Measurements from ENCODE around the gene ADRA2B.

GRCh38 chr2:96157649-96158553 is 41.5 kb upstream of the ADRA2B start:
- no peak for TF ChIP-seq EZH2 (IDR thresholded peaks at IDR 0.05)
- no peak for TF ChIP-seq MAX (IDR thresholded peaks at IDR 0.05)
- no peak for TF ChIP-seq CTCF (IDR thresholded peaks at IDR 0.05 in 2 of 3, conservative IDR thresholded peaks at IDR 0.05 in 1 of 3; ENCODE audit: borderline replicate concordance in 1 of 3, insufficient read depth in 1 of 3, low read depth in 2 of 3, low read length in 2 of 3)
- no peak for TF ChIP-seq POLR2A (IDR thresholded peaks at IDR 0.05; ENCODE audit: borderline replicate concordance, extremely low read depth, insufficient read depth, insufficient read length)
- no peak for TF ChIP-seq RAD21 (IDR thresholded peaks at IDR 0.05; ENCODE audit: low read depth)
- TF ChIP-seq YY1 (IDR thresholded peaks at IDR 0.05; ENCODE audit: extremely low read depth, insufficient replicate concordance, low read depth, low read length), result no peak
- no peak for TF ChIP-seq POLR2AphosphoS5 (IDR thresholded peaks at IDR 0.05; ENCODE audit: low read depth, low read length)
- no peak for TF ChIP-seq SP1 (IDR thresholded peaks at IDR 0.05; ENCODE audit: low read depth)
- TF ChIP-seq CBX3 (IDR thresholded peaks at IDR 0.05; ENCODE audit: low read depth), result no peak
- no peak for TF ChIP-seq ATF3 (IDR thresholded peaks at IDR 0.05)
- TF ChIP-seq REST (IDR thresholded peaks at IDR 0.05; ENCODE audit: low read depth), result no peak
- no peak for TF ChIP-seq JUND (IDR thresholded peaks at IDR 0.05)
- no peak for TF ChIP-seq EZH2phosphoT487 (IDR thresholded peaks at IDR 0.05; ENCODE audit: borderline replicate concordance)
- no peak for TF ChIP-seq ZBTB33 (IDR thresholded peaks at IDR 0.05; ENCODE audit: extremely low read depth, insufficient replicate concordance, low read length)

All from HCT116 (cell line).